K562 (cell line): Measurements from ENCODE around the gene CD93. TPM values are rescaled to one million over a fixed set of nuclear protein-coding genes. Genes with fewer than 3 reads are reported as not detected.

Source experiments
- DEAF1 ChIP-seq: fragments of 450-650 bp; formaldehyde crosslinking; IDR thresholded peaks from 2 replicates; pipeline ENCODE4 v1.4.0; 2020; ENCODE audit warnings: mild to moderate bottlenecking, moderate library complexity
- ETV1 ChIP-seq: fragments of 450-650 bp; conservative IDR thresholded peaks from 2 replicates; pipeline ENCODE4 v1.6.1; 2016; ENCODE audit warnings: missing genetic modification characterization, control low read depth, low read depth, missing compliant biosample characterization
- ILF3 ChIP-seq: fragments of 450-650 bp; IDR thresholded peaks from 2 replicates; pipeline ENCODE4 v1.6.1; 2018; ENCODE audit warnings: antibody characterized with exemption, mild to moderate bottlenecking, moderate library complexity, borderline replicate concordance
- ILK ChIP-seq: fragments of 450-650 bp; IDR thresholded peaks from 2 replicates; pipeline ENCODE4 v1.6.1; 2016; ENCODE audit warnings: missing genetic modification characterization, low read depth, mild to moderate bottlenecking, missing compliant biosample characterization, moderate library complexity, borderline replicate concordance
- KAT2B ChIP-seq: IDR thresholded peaks from one replicate; pipeline ENCODE4 v1.6.1; 2012; ENCODE audit warnings: low read depth, mild to moderate bottlenecking, control low read depth, inconsistent platforms, low read length, moderate library complexity
- KLF16 ChIP-seq: IDR thresholded peaks from 2 replicates; pipeline ENCODE4 v1.6.1; 2016; ENCODE audit warnings: antibody characterized with exemption
- MAX ChIP-seq: sonication (generic); formaldehyde crosslinking; IDR thresholded peaks from 2 replicates; pipeline ENCODE4 v1.9.0; 2022; ENCODE audit warnings: mild to moderate bottlenecking, missing genetic modification reagents
- NFATC3 ChIP-seq: fragments of 450-650 bp; IDR thresholded peaks from 2 replicates; pipeline ENCODE4 v1.6.1; 2017; ENCODE audit warnings: mild to moderate bottlenecking
- NR4A1 ChIP-seq, 2 experiments: fragments of 250-450 bp in 1 of 2; fragments of 450-650 bp in 1 of 2; sonication (Bioruptor Pico) in 1 of 2; IDR thresholded peaks; 2 replicates each; pipeline versions ENCODE4 v1.4.0 to v1.6.1; 2016 to 2020; ENCODE audit warnings: mild to moderate bottlenecking in 2 of 2, missing compliant biosample characterization in 1 of 2, missing genetic modification characterization in 1 of 2, moderate library complexity in 1 of 2
- RBM25 ChIP-seq: fragments of 200-400 bp; formaldehyde crosslinking; IDR thresholded peaks from 2 replicates; pipeline ENCODE4 v1.6.1; 2018; ENCODE audit warnings: low read length, low read depth, moderate library complexity; ENCODE audit not compliant: severe bottlenecking
- TRIM28 ChIP-seq: fragments of 450-650 bp; IDR thresholded peaks from 2 replicates; pipeline ENCODE4 v1.6.1; 2017
- XRCC4 ChIP-seq: IDR thresholded peaks from one replicate; pipeline ENCODE4 v1.6.1; 2011; ENCODE audit not compliant: insufficient read depth, insufficient read length; ENCODE audit errors: extremely low read depth
- ZC3H4 ChIP-seq: sonication (generic); formaldehyde crosslinking; IDR thresholded peaks from 2 replicates; pipeline ENCODE4 v1.9.0; 2021; ENCODE audit warnings: missing genetic modification reagents, borderline replicate concordance
- ZC3H8 ChIP-seq: fragments of 450-650 bp; IDR thresholded peaks from 2 replicates; pipeline ENCODE4 v1.6.1; 2017
- ZEB2 ChIP-seq: fragments of 450-650 bp; IDR thresholded peaks from 2 replicates; pipeline ENCODE4 v1.6.1; 2016
- ZKSCAN1 ChIP-seq: fragments of 150-350 bp; IDR thresholded peaks from 2 replicates; pipeline ENCODE4 v1.6.1; 2016; ENCODE audit warnings: low read depth, low read length
- ZNF134 ChIP-seq: fragments of 250-450 bp; sonication (Bioruptor Pico); conservative IDR thresholded peaks from 2 replicates; pipeline ENCODE4 v1.4.0; 2020
- ZNF830 ChIP-seq: fragments of 250-450 bp; sonication (Bioruptor Pico); IDR thresholded peaks from 2 replicates; pipeline ENCODE4 v1.5.0; 2021; ENCODE audit warnings: mild to moderate bottlenecking
- polyA plus RNA-seq, 8 experiments: library from polyadenylated mRNA; depleted of rRNA in 4 of 8; stranded (reverse) in 5 of 8; unstranded in 3 of 8; fragments of >200 nt; fragmentation: Nextera tagmentation in 2 of 8; fragmentation: Illumina TruSeq in 1 of 8; extraction: Ambion mirVana in 2 of 8; extraction: Trizol in 1 of 8; gene quantifications; 2 replicates each; pipeline versions ENCODE4 v1.2.1 to v1.2.3, GENCODE V29; 2011 to 2014; ENCODE audit warnings: inconsistent platforms in 1 of 8, missing spikeins in 1 of 8
- total RNA-seq, 7 experiments: library from RNA; depleted of rRNA in 6 of 7; stranded (reverse); fragments of >200 nt in 6 of 7; fragmentation: Illumina TruSeq in 2 of 7; extraction: Trizol in 2 of 7; gene quantifications; 2 replicates each; pipeline versions ENCODE4 v1.2.1 to v1.2.3, GENCODE V29; 2011 to 2021; ENCODE audit warnings: low replicate concordance in 1 of 7
- TF ChIP-seq, protein P1 (sequence below): fragments of 250-450 bp; sonication (Bioruptor Pico); IDR thresholded peaks from 2 replicates; pipeline ENCODE4 v1.4.0; 2020
- TF ChIP-seq, protein P2 (sequence below): sonication (generic); formaldehyde crosslinking; IDR thresholded peaks from 2 replicates; pipeline ENCODE4 v1.8.1; 2023; ENCODE audit warnings: missing genetic modification reagents, mild to moderate bottlenecking, borderline replicate concordance

CD93 gene
- total and polyA plus RNA-seq, 9 of the 15 experiments (the other 6 are each of a cell fraction or from before 2014, with no cell fraction given) = 0.03 to 0.20 (median 0.05) TPM

DNA sequence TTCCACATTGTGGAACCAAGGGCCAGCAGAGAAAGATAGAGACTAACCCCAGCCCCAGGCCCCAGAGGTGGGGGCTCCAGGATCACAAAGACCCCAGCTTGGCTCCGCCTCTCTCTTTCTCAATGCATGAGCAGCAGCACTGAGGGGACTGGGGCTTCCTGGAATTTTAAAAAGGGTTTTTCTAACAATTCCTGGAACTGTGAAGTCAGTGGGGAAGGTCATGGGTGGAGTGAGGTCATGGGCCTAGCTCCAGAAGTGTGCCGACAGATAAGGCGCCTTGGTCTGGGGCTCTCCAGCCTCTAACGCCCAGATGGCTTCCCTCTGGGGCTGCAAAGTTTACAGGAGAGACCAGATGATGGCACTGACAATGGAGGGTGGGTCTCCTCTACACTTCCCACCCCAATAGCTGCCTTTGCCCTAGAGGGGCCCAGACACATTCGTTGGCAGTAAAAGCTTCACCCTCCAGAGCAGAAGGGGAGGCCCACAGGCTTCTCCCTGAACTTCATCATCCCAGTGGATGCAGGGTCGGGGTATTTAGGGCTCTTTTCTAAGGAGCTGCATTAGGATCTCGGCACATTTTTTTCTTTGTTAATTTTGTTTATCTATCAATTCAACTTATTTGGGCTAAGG, 46.9 kb upstream of the CD93 start (continued):
- TF ChIP-seq NR4A1 (CRISPR knock-in tag; IDR thresholded peaks at IDR 0.05) (no peak), NR4A1 (tag; IDR thresholded peaks at IDR 0.05) (no peak), NFATC3 (0 out of 2 replicates have a peak, but pooled peaks have one; percentile 2), ZC3H8 (no peak), ZNF134 (CRISPR knock-in tag) (no peak), KLF16 (peak; percentile 81), KAT2B (no peak), ILF3 (no peak), ZEB2 (no peak), MAX (CRISPR knock-in tag) (no peak), ILK (tag) (no peak), DEAF1 (CRISPR knock-in tag) (no peak), XRCC4 (no peak), RBM25 (no peak), ZC3H4 (CRISPR knock-in tag) (no peak), TRIM28 (no peak), ETV1 (tag) (0 out of 2 replicates have a peak, but pooled peaks have one; percentile 28), ZNF830 (CRISPR knock-in tag) (no peak), ZKSCAN1 (peak; percentile 67)
- TF ChIP-seq, protein P1, sequence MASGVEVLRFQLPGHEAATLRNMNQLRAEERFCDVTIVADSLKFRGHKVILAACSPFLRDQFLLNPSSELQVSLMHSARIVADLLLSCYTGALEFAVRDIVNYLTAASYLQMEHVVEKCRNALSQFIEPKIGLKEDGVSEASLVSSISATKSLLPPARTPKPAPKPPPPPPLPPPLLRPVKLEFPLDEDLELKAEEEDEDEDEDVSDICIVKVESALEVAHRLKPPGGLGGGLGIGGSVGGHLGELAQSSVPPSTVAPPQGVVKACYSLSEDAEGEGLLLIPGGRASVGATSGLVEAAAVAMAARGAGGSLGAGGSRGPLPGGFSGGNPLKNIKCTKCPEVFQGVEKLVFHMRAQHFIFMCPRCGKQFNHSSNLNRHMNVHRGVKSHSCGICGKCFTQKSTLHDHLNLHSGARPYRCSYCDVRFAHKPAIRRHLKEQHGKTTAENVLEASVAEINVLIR (CRISPR knock-in tag) = no peak
- TF ChIP-seq, protein P2, sequence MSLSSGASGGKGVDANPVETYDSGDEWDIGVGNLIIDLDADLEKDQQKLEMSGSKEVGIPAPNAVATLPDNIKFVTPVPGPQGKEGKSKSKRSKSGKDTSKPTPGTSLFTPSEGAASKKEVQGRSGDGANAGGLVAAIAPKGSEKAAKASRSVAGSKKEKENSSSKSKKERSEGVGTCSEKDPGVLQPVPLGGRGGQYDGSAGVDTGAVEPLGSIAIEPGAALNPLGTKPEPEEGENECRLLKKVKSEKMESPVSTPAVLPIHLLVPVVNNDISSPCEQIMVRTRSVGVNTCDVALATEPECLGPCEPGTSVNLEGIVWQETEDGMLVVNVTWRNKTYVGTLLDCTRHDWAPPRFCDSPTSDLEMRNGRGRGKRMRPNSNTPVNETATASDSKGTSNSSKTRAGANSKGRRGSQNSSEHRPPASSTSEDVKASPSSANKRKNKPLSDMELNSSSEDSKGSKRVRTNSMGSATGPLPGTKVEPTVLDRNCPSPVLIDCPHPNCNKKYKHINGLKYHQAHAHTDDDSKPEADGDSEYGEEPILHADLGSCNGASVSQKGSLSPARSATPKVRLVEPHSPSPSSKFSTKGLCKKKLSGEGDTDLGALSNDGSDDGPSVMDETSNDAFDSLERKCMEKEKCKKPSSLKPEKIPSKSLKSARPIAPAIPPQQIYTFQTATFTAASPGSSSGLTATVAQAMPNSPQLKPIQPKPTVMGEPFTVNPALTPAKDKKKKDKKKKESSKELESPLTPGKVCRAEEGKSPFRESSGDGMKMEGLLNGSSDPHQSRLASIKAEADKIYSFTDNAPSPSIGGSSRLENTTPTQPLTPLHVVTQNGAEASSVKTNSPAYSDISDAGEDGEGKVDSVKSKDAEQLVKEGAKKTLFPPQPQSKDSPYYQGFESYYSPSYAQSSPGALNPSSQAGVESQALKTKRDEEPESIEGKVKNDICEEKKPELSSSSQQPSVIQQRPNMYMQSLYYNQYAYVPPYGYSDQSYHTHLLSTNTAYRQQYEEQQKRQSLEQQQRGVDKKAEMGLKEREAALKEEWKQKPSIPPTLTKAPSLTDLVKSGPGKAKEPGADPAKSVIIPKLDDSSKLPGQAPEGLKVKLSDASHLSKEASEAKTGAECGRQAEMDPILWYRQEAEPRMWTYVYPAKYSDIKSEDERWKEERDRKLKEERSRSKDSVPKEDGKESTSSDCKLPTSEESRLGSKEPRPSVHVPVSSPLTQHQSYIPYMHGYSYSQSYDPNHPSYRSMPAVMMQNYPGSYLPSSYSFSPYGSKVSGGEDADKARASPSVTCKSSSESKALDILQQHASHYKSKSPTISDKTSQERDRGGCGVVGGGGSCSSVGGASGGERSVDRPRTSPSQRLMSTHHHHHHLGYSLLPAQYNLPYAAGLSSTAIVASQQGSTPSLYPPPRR (CRISPR knock-in tag) = no peak
